SK-N-DZ (cell line): Measurements from ENCODE around the gene ABCA13.
A peak's percentile ranks its signal among the peaks of the same experiment; 100 is the strongest.

Source experiments
- DNase-seq: peaks from one replicate; pipeline ENCODE4 v3.0.0-alpha.2; 2015; ENCODE audit warnings: low spot score

The ABCA13 gene

DNA sequence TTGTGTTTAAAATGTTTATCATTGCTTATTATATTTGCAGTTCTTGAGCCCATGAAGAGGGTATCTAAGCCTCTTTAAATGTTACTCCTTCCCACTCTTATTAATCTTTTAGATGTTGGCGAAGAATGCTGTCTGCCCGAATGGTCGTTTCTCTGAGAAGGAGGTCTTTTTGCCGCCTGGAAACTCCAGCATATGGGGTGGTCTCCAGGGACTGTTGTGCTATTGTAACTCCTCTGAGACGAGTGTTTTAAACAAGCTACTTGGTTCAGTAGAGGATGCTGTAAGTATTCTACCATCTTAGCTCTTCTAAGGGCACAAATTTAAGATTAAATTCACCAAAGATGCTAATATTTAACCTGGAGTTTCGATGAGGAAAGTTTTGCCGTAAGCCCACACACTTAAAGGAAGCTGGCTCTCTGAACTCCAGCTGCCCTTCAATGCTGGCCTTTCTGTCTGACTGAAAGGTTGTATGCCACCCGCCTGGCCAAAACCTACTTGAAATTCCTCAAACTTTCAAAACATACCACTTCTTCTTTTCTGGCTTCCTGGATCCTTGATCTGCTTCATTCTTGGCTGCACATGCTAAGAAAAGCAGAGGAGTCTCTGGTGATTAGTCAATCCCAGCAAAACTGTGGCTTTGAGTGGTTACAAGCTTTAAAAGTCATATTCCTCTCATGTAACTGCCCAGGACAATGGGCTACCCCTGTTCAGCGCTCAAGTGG, 74.7 kb downstream of the ABCA13 start:
- no peak for DNase-seq

DNA sequence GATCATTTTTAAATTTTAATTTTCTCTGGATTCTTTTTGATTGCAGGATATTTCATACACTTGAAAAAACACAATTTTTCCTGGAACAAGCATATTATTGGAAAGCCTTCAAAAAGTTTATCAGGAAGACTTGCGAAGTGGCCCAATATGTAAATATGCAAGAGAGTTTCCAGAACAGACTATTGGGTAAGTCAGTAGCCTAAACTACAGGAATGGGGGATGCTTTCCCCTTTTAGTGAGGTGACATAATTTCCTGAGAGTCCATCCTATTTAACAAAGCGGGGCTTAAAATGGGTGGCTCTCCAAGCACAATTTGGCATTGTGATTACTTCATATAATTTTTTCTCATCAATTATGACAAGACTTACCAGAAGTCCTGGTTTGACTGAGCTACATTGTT, 77.9 kb downstream of the ABCA13 start:
- no peak for DNase-seq

DNA sequence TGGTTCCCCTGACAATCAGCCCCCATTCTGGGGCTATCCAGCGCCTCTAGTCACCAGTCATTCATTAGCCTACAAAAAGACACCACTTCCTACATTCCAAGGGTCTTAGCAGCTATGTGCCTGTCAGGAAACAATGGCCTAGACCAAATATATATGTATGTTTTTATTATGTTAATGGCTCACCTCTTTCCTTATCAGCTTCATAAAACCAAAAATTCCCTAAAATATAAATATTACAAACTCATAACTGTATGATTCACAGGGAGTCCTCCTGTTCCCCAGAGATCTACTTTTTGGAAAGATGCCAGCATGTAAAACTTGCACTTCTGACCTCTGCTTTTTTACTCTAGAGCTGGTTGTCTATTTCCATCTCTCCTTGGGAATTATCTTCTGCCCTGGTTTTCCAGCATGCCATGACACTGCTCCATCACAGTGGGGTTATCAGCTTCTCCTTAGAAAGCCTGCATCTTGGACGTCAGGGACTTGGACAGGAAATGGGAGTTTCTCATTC, 79.2 kb downstream of the ABCA13 start:
- DNase-seq, result no peak

DNA sequence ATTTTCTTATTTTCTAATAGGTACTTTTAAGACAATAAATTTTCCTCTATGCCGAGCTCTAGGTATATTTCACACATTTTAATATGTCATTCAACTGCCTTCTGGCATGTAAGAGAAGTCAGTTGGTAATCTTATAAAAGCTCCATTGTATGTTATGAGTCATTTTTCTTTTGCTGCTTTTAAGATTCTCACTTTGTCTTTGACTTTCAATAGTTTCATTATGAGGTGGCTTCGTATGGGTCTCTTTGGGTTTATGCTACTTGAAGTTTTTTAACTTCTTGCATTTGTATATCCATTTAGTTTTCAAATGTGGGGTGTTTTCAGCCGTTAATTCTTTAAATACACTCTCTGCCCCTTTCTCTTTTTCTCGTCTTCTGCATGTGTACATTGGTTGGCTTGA, 80.5 kb downstream of the ABCA13 start:
- no peak for DNase-seq

DNA sequence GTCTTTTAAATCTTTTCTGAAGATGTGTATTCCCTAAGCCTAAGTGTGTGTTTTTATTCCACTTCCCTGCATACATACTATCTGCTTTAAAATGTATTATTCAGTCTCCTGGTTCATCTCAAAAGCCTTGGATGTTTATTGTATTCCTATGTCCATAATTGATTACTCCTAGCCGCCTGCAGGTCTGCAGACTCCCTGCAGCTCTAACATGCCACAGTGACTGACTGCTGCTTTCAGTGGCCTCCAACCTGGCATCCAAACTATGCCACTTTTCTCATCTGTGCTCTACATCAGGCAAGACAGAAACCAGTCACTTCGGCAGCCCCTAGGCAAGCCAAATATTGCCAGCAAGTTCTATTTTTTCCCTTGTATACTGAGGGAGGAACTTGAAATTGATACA, 81.7 kb downstream of the ABCA13 start:
- no peak for DNase-seq

DNA sequence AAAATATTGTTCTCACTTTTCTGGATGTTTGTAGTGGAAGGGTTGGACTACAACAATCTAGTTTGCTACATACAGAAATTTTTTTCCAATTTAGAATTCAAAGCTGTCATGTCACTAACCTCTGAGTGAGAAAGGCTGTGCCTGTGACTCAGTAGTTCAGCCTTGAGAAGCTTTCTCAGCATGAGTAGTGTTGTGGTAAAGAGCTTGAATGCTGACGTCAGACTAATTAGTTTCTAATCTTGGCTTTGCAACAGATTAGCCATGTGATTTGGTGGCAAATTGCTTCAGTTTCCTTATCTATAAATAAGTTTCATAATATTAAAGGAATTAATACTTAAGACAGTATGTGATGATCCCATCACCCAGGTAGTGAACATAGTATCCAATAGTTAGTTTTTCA, 83.8 kb downstream of the ABCA13 start:
- no peak for DNase-seq

DNA sequence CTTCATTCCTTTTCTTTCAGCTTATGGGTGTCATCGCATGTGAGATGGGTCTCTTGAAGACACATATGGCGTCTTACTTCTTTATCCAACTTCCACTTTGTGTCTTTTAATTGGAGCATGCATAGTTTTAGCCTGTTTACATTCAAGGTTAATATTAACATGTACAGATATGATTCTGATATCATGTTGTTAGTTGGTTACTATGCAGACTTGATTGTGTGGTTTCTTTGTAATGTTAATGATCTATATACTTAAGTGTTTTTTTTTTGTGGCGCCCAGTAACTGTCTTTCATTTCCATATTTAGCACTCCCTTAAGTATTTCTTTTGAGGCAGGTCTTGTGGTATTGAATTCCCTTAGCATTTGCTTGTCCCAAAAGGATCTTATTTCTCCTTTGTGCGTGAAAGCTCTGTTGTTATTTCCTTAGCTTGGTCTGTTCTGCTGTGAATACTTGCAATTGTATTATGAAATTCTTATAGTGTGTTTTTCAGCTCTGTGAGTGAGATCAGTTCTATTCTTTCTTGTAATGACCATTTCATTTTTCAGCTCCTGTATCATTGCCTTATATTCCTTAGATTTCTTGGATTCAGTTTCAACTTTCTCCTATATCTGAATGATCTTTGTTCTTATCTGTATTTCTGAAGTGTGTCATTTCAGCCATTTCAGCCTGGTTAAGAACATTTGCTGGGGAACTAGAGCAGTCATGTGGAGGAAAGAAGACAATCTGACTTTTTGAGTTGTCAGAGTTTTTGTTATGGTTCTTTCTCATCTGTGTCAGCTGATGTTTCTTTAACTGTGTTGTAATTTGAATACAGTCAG, 88.4 kb downstream of the ABCA13 start:
- no peak for DNase-seq

DNA sequence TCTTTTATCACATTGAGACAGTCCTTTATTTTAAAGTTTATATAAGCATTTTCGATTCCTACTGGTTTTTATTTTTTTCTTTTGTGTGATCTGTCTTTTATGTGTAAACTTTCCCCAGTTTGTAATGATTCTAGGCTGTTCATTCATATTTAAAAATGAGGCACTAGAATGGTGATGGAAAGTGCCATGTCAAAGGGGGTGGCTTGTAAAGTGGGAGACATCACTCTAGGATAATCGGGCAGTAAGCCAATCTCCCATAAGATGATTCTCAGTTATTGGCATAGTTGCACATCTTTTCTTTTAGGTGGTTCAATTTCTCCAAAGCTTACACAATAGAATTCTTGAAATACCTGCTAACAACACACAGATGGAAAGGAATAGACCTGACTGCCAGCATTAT, 90.4 kb downstream of the ABCA13 start:
- DNase-seq, result no peak

DNA sequence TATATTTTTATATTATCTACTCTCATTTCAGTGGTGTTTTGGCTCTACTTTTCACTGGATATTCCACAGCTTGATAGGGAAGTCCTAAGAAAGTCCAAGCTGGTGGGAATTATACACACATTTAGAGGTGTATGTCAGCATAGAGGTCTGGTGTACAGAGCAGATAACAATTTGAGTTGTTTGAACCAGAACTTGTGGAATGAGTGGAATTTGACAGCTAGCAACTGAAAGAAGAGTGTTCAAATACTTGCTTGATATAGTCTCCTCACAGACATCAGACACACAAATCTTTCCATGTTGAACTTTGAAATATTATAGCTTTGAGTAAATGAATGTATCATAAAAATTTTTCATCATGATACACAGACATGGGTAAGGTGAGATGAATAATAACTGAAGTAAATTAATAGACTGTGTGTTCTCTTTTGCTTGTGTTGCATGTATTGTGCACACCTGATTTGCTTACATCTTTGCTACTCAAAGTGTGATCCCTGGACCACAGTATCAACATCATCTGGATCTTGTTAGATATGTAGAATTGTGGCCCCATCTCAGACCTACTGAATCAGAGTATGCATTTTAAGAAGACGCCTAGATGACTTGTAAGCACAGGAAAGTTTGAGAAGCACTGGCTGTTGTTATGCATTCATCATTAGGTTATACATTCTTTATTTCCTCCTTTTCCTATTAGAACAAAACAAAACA, 91.5 kb downstream of the ABCA13 start:
- no peak for DNase-seq

DNA sequence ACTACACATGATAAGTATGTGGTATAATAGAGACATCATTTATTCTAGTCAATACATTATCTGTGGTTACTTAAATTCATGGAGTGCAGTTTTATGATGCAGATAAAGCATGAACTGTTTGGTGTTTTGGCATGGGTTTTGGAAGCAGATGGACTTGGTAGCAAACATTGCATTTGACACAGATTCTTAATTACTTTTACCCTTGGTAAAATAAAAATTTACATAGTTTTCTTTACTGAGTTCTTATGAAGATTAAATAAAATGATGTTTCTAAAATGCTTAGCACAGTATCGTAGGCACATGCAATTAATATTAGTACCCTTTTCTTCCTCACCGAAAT, 92.0 kb downstream of the ABCA13 start:
- DNase-seq, result no peak

DNA sequence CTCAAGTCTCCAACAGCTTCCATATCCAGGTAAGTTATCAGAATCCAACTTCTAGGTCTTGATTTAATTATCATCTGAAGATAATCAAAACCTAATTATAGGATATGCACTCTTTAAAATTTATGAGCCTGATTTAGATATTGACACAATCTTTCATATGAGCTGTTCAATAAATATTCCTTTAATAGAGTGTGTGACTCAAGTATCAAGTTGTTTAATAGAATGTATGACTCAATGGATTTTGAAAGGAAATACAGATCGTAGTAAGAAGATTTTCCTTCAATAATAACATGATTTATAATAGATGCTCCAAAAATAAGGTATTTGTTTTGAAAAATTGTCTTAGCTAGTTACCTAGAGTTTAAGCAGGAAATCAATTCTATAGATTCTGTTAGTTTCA, 97.8 kb downstream of the ABCA13 start:
- no peak for DNase-seq

DNA sequence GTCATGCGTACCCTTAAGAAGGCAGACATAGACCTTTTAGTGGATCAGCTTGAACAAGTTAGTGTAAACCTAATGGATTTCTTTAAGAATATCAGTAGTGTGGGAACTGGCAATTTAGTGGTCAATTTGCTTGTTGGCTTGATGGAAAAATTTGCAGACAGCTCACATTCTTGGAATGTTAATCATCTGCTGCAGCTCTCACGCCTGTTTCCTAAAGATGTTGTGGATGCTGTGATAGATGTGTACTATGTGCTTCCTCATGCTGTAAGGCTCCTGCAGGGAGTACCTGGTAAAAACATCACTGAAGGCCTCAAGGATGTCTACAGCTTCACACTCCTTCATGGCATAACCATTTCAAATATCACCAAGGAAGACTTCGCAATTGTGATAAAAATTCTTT, 103.4 kb downstream of the ABCA13 start:
- no peak for DNase-seq

DNA sequence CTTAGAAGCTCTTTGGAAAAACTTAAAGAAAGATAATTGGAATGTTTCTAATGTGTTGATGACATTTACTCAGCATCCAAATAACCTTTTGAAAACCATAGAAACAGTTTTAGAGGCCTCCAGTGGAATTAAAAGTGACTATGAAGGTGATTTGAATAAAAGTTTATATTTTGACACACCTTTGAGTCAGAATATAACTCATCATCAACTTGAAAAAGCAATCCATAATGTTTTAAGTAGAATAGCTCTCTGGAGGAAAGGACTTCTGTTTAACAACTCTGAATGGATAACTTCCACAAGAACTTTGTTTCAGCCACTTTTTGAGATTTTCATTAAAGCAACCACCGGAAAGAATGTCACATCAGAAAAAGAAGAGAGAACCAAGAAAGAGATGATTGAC, 108.2 kb downstream of the ABCA13 start:
- no peak for DNase-seq

DNA sequence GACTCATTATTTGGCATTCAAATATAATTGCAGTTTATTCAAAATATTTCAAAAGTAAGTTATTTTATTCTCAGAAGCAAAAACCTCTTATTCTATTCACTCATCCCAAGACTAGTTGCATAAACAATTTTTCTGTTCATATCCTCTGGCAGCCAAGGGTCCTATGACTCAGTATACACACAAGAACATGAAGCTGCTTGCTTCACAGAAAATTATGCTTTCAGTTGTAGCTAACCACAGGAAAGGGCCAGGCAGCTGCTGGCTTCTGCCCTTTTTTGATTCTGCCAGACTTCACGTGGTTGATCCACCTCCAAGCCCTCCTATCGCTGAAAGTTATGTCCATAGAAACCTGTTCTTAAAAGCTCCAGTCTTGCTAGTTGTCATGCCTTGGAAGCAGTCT, 108.8 kb downstream of the ABCA13 start:
- DNase-seq, result no peak

DNA sequence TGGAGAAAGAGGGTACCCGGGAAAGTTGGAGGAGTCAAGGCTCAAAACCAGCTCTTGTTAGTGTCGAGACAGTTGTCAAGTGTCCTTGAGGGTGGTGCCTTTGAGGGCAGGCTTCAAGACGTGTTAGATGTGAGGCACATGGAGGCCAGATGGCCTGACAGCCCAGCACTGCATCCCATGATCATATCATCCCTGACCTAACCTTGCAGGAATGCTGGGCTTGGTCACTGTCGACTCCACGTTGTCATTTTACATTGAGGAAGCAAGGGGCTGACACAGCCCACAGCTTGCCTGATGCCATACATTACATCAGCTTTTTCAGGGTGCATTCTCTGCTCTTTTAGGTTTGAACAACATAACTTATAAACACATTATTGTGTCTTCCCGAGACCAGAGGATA, 114.1 kb downstream of the ABCA13 start:
- DNase-seq, result no peak

DNA sequence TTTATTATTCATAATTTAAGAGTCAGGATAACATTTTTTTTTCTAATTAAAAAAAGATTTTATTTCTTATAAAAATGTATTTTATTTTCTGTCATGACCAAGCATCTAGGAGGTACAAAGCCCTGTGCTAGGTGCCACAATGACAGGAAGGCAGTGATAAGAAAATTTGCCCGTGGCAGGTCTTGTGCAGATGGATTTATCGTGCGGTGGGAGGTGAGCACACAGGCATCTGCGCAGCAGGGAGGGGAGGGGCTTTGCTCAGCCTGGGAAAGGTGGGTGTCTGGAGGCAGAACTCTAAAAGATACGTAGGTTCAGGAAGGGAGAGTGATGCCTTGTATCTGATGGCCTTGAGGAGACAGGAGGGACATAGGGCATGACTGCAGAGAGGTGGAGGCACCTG, 115.6 kb downstream of the ABCA13 start:
- DNase-seq, result no peak

DNA sequence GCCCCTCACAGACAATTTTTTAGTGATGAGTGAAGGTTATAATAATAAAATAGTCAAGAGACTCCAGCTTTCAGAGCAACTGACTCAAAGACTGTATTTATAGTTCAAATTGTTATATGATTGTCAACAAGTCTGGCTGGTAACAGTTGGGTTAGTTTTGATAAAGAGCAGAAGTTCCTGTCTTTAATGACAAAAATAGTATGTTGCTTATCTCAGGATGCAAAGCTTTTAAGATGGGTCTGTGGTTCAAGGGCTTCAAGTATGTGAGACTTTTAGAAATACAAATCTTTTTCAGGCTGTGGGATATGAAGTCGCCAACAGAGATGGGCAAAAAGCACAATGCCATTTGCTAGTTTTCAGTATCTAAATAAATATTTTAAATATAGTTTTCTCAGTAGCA, 118.4 kb downstream of the ABCA13 start:
- DNase-seq, result no peak

DNA sequence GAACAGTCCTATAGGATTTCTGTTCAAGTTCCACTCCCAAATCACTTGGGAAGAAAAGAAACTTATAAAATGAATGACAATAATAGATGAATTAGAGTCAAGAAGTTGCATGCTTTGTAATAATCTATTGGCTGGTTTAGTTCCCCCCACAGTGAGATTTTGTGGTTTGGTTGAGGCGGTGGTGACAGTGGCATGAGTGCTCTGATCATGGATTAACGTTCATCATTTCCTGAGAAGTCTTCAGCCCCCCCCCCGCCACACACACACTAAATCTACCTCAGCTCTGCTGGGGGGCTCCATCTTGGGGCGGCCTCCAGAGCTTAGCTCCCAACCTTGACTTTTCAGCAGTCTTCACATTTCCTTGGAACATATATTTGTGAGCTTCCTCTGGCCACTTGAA, 121.7 kb downstream of the ABCA13 start:
- DNase-seq, result no peak

DNA sequence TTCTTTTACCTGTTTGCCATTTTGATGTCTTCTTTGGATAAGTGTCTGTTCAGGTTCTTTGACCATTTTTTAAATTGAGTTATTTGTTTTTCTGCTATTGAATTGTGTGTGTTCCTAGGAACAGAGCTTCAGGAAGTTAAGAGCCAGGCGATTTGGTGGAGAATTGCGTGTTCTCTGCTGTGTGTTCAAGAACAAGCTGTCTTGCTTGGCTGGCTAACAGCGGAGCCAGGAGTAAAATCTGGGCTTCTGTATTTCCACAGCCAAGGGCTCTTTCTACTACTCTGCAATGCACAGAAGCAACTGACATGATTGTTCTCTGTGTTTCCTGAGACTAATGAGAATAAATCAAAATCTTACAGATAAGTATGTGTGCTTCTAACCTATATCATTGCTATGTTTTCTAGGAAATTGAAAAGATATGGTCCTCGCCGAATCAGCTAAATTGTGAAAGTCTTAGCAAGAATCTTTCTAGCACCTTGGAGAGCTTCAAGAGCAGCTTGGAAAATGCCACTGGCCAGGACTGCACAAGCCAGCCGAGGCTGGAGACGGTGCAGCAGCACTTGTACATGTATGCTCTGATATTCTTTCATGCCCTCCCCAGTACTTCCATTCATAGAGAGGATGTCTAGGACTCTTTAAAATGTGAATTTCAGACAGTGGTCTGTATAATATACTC, 124.2 kb downstream of the ABCA13 start:
- no peak for DNase-seq

DNA sequence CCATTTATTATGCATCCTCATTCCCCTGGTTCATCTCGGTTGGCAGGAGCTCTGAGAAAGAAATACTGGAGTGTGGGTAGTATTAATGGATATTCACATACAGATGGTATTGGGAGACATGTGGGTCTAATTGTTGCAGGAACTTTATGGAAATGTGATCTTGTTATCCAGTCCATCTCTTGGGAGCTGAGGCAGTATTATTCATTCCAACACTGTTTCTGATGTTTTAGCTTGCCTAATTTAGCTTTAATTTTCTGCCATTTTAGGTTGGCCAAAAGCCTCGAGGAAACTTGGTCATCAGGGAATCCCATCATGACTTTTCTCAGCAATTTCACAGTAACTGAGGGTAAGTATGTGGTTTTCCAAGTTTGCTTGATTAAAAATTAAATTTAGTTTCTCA, 125.7 kb downstream of the ABCA13 start:
- DNase-seq, result no peak

DNA sequence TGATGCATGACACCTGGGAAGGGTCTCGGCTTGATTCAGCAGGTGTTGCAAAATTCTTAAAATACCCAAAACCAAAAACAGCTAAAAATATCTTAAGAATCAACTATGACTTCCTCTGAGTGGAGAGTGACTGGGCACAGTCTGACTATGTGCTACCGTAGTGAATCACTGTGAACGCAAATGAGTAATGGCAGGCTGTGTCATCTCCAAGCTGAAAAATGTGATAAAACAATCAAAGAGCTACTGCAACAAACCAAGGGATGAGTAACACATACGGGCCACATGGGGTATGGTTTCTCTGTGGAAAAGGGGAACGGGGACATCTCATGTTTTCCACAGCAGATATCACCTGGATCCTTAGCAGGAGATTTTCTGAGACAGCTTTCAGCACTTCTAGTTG, 127.5 kb downstream of the ABCA13 start:
- no peak for DNase-seq

DNA sequence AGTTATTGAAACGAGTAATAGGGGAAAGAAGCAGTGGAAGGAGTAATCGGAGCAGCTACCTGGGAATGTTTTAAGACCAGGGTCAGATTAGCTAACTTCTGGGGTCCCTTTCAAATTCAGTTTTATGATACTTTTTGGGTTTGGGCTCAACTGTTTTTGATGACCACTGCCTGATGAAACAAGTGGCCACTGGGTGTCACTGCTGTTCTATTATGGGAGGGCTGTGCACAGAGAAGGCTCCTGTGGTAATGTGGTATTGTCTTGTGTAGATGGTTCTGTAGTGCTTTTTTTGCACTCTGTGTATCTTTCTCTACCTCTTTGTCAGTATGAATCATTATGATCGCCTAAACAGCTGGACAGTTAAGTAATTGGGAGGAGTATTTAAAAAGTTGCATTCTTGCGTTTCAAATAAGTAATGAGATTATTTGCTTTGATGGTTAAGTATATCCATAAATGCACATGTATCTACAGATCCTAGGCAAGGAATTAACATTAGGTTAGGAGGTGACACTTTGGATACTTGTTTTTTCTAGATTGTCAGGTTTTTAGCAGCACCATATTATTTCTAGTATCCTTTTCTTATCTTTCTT, 128.4 kb downstream of the ABCA13 start:
- DNase-seq, result peak; percentile 44
